ENCODE measurements around the gene HMGXB3.

HMGXB3 gene

DNA sequence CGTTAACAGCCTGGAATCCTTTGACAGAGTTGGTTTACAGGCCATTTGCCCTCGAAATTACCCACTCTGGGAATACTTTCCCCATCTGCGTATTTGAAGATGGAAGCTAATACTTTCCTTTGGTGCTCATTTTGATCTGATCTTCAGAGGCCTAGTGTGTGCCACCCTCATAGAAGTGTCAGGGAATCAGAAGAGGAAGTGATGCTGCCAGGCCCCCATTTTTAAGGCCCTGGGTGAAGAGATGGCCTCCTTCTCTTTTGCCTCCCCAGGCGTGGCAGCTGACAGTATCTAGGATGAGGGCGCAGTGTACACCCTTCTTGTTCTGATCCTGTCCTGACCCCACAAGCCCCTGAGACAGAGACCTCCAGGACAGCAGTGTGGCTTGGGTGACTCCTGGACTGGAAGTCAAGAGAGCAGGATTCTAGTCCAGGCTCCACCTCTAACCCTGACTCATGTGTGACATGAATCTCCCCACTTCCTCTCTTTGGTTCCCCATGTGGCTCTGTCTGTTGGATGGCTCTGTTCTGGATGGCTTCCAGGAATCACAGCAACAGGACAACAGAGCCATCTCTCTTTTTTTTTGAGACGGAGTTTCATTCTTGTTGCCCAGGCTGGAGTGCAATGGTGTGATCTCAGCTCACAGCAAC is 58.1 kb downstream of the HMGXB3 start:
- no peak overlapping the region for H3K4me3 Mint-ChIP-seq
- H3K27me3 Mint-ChIP-seq (ENCODE audit: low read depth) = no peaks in the 10 kb centered on the region
- H3K4me1 Mint-ChIP-seq = peaks cover 5% of the 10 kb centered on the region
- peaks cover 7% of the 10 kb centered on the region for H3K36me3 Mint-ChIP-seq (ENCODE audit: low read depth)
- H3K27ac Mint-ChIP-seq = no peak overlapping the region
- TF ChIP-seq, protein P1, sequence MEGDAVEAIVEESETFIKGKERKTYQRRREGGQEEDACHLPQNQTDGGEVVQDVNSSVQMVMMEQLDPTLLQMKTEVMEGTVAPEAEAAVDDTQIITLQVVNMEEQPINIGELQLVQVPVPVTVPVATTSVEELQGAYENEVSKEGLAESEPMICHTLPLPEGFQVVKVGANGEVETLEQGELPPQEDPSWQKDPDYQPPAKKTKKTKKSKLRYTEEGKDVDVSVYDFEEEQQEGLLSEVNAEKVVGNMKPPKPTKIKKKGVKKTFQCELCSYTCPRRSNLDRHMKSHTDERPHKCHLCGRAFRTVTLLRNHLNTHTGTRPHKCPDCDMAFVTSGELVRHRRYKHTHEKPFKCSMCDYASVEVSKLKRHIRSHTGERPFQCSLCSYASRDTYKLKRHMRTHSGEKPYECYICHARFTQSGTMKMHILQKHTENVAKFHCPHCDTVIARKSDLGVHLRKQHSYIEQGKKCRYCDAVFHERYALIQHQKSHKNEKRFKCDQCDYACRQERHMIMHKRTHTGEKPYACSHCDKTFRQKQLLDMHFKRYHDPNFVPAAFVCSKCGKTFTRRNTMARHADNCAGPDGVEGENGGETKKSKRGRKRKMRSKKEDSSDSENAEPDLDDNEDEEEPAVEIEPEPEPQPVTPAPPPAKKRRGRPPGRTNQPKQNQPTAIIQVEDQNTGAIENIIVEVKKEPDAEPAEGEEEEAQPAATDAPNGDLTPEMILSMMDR (IDR thresholded peaks at IDR 0.05; ENCODE audit: unreplicated experiment in 3 of 3) = no peak
- no peaks in the 10 kb centered on the region for H3K9me3 Mint-ChIP-seq

DNA sequence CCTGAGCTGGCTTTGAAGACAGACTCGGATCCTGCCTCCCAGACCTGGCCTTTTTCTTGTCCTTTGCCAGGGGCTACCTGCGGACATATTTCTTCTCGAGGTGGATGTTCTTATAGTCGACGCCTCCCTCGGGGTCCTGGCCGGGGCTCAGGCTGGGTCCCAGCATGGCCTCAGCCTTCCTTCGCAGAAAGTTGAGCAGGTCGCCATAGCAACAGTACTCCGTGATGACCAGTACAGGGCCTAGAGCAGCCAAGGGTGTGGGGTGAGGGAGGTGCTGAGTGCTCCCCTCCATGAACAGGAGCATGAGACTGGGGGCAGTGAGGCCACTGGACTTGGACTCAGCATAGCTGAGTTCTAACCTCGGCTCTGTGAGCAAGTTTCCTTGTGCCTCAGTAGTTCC is 59.1 kb downstream of the HMGXB3 start:
- Mint-ChIP-seq H3K4me1 (peaks cover 10% of the 10 kb centered on the region), H3K36me3 (ENCODE audit: low read depth) (no peaks in the 10 kb centered on the region), H3K4me3 (no peak overlapping the region), H3K27me3 (ENCODE audit: low read depth) (no peaks in the 10 kb centered on the region), H3K9me3 (no peaks in the 10 kb centered on the region), H3K27ac (no peak overlapping the region)
- TF ChIP-seq, protein P1 (IDR thresholded peaks at IDR 0.05; ENCODE audit: unreplicated experiment in 3 of 3) = no peak

DNA sequence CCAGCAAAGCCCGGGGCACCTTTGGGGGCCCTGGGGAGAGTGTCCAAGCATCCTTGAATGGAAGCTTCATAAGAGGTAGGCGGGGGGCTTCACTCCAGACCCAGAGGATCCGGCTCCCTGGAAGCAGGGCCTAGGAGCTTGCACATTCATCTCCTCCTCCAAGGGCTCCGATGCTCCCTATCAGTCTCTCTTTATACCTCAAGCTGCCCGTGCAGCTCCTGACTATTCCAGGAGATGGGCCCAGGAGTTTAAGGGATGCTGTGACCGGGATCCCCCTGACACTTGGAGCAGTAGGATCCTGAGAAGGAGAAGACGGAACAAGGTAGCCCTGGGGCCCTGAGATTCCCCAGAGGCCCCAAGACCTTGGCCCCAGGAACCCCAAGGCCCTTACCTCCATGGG is 59.9 kb downstream of the HMGXB3 start:
- Mint-ChIP-seq H3K27me3 (ENCODE audit: low read depth) (no peaks in the 10 kb centered on the region), H3K36me3 (ENCODE audit: low read depth) (no peaks in the 10 kb centered on the region), H3K4me3 (no peak overlapping the region), H3K9me3 (no peaks in the 10 kb centered on the region), H3K4me1 (peaks cover 10% of the 10 kb centered on the region), H3K27ac (no peak overlapping the region)
- TF ChIP-seq, protein P1 (IDR thresholded peaks at IDR 0.05; ENCODE audit: unreplicated experiment in 3 of 3) = no peak

DNA sequence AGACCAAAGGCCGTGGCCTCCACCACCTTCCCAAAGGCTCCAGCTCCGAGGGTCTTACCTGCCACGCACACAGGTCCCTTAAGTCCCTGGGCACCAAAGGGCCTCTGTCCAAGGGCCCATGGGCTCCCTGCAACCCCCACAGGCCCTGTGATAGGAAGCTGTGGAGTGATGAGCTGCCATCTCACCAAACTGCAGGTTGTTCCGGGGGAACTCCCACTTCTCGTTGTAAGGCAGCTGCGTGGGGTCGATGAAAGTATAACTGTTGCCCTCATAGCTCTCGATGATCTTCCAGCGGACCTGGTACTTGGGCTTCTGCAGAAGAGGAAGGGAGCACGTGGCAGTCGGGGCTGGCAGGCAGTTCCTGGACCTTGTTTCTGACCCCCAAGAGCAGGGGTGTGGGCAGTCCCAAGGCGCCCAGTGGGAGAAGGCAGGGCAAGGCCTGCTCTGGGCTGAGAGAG is 61.0 kb downstream of the HMGXB3 start:
- H3K27ac Mint-ChIP-seq = no peak overlapping the region
- H3K27me3 Mint-ChIP-seq (ENCODE audit: low read depth) = peaks cover under 1% of the 10 kb centered on the region
- no peak overlapping the region for H3K4me3 Mint-ChIP-seq
- TF ChIP-seq, protein P1 (IDR thresholded peaks at IDR 0.05; ENCODE audit: unreplicated experiment in 3 of 3) = no peak
- H3K9me3 Mint-ChIP-seq = no peaks in the 10 kb centered on the region
- peaks cover 10% of the 10 kb centered on the region for H3K4me1 Mint-ChIP-seq
- no peaks in the 10 kb centered on the region for H3K36me3 Mint-ChIP-seq (ENCODE audit: low read depth)

DNA sequence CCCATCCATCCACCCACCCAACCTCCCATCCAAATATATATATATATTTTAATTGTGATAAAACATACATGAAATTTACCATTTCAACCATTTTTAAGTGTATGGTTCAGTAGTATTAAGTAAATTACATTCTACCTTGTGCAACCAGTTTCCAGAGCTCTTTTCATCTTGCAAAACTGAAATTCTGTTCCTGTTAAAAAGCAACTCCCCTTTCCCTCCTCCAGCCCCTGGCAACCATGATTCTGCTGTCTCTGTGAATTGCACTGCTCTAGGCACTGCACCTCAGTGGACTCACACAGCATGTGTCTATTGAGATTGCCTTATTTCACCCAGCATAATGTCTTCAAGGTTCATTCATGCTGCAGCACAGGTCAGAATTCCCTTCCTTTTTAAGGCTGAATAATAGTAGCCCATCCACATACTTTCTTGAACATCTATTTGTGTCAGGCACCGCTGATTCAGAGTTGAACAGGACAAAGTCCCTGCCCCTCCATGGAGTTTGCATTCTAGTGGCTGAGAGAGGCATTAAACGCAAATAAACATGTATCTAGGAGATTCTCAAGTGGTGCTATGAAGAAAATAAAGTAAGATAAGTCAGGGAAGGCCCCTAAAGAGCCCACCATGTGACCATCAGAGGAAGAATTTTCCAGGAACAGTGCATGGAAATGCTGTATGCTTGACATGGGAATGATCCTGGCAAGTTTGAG is 61.8 kb downstream of the HMGXB3 start:
- peaks cover 3% of the 10 kb centered on the region for H3K27me3 Mint-ChIP-seq (ENCODE audit: low read depth)
- no peak overlapping the region for H3K4me3 Mint-ChIP-seq
- no peaks in the 10 kb centered on the region for H3K36me3 Mint-ChIP-seq (ENCODE audit: low read depth)
- H3K9me3 Mint-ChIP-seq = no peaks in the 10 kb centered on the region
- H3K27ac Mint-ChIP-seq = no peak overlapping the region
- peaks cover 10% of the 10 kb centered on the region for H3K4me1 Mint-ChIP-seq
- TF ChIP-seq, protein P1 (IDR thresholded peaks at IDR 0.05; ENCODE audit: unreplicated experiment in 3 of 3) = no peak

GRCh38 chr5:150063638-150064037 is 63.1 kb downstream of the HMGXB3 start:
- Mint-ChIP-seq H3K27ac (no peak overlapping the region), H3K36me3 (ENCODE audit: low read depth) (no peaks in the 10 kb centered on the region), H3K4me1 (peaks cover 6% of the 10 kb centered on the region)

More at GRCh38 chr5:150063638-150064037, 63.1 kb downstream of the HMGXB3 start:
- H3K9me3 Mint-ChIP-seq = no peaks in the 10 kb centered on the region
- peaks cover 3% of the 10 kb centered on the region for H3K27me3 Mint-ChIP-seq (ENCODE audit: low read depth)
- TF ChIP-seq, protein P1 (IDR thresholded peaks at IDR 0.05; ENCODE audit: unreplicated experiment in 3 of 3) = no peak
- H3K4me3 Mint-ChIP-seq = no peak overlapping the region
